Measurements from ENCODE around the gene TMEM145.

DNA sequence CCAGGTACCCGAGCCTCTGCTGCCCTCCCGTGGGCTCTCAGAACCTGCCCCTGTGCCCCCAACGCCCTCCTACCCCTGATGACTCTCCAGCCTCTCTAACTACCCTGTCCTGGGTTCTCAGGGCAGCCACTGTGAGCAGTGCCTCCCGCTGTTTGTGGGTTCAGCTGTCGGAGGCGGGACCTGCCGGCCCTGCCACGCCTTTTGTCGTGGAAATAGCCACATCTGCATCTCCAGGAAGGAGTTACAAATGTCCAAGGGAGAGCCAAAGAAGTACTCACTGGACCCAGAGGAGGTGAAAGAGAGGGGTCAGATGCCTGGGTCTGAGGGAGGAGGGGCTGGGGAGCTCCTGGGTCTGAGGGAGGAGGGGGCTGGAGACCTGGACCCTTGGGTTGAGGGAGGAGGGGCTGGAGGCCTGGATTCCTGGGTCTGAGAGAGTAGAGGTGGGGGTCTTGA, 57.0 kb downstream of the TMEM145 start:
- TF ChIP-seq CTCF (conservative IDR thresholded peaks at IDR 0.05) (no peak), EZH2 (IDR thresholded peaks at IDR 0.05; ENCODE audit: low read depth) (no peak)

Data from PC-9 (cell line).